GM04504 (cell line): ENCODE measurements around the gene SCNM1.
"Not testable (repeated sequence)": the region's sequence is repeated elsewhere in the genome, so short reads cannot be mapped to it uniquely, and the experiment has no call there.

ENCODE experiments used
- DNase-seq: peaks from one replicate; pipeline ENCODE4 v3.0.0-alpha.2; 2012; ENCODE audit warnings: low read depth

Gene SCNM1

DNA sequence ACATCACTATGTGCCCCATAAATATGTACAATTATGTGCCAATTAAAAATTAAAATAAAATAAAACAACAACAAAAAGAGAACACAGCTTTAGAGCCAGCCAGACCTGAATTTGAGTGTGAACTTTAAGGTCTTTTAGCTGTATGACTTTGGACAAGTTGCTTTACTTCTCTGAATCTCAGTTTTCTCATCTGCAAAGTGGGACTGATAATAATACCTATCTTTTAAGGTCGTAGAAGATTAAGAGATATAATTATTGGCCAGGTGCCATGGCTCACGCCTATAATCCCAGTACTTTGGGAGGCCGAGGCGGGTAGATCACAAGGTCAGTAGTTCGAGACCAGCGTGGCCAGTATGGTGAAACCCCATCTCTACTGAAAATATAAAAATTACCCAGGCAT lies 27.4 kb downstream of the SCNM1 start:
- DNase-seq = no peak

DNA sequence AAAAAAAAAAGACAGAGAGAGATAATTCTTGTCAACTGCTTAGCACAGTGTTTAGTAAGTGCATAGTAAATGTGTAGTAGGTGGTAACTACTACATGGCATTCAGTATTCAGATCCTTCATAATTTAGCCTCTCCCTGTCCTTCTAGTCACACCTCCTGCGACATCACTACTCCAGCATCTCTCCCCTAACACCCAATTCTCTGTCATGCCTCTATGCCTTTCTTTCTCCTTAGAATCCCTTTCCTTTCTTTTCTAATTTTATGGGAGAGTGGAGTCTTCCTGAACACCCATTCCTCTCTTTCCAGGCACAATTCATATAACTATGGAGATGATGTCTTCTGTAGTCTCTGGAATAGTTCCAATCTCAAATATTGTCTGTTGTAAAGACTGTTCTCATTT lies 27.9 kb downstream of the SCNM1 start:
- no peak for DNase-seq

DNA sequence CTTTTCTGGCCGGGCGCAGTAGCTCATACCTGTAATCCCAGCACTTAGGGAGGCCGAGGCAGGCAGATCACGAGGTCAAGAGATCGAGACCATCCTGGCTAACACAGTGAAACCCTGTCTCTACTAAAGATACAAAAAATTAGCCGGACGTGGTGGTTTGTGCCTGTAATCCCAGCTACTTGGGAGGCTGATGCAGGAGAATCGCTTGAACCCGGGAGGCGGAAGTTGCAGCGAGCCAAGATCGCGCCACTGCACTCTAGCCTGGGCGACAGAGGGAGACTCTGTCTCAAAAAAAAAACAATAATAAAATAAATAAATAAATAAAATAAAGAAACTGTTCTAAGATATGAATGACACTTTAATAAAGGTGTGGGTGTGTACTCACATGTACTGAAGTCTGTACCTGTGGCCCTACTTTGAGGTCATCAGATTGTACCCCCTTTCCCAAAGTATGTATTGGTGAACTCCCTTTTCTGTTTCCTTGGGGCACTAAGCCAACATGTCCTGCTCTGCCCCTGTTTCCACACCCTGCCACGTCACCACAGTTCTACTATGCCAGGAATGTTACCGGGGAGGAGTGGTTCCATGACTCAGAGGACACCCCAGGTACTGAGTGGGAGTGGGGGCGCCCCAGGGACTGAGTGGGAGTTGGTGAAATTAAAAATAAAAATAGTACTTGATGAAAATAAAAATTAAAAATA lies 29.1 kb downstream of the SCNM1 start:
- peak; percentile 78 for DNase-seq

DNA sequence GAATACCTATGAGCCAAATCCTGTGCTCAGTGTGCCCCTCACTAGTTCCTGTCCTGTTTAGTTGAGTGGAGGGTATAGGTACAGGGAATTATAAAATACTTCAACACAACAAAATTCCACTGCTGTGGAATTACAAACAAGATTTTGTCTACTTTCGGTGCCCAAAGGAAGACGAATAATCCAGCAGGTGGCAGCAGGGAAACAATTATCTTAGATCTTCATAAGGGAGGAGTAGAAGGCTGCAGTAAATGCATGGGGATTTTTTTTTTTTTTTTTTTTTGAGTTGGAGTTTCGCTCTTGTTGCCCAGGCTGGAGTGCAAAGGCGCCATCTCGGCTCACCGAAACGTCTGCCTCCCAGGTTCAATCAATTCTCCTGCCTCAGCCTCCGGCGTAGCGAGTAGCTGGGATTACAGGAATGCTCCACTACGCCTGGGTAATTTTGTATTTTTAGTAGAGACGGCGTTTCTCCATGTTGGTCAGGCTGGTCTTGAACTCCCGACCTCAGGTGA lies 30.4 kb downstream of the SCNM1 start:
- peak; percentile 79 for DNase-seq

DNA sequence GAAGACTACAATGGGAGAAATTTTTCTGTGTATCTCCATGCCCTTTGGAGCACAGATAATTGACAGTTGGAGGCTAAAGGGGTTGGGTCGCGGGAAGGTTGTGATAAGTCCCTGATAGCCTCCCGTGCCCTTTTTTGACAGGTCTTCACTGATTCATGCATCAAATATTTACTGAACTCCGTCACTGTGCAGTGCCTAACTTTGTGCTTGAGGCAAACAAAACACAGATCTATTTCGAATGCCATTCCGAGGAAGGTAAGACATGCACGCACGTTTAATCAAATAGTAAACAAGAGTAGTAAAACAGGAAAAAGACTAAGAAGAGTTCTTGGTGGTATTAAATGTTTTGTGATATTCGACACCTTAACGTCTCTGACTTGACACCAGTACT lies 31.9 kb downstream of the SCNM1 start:
- no peak for DNase-seq

DNA sequence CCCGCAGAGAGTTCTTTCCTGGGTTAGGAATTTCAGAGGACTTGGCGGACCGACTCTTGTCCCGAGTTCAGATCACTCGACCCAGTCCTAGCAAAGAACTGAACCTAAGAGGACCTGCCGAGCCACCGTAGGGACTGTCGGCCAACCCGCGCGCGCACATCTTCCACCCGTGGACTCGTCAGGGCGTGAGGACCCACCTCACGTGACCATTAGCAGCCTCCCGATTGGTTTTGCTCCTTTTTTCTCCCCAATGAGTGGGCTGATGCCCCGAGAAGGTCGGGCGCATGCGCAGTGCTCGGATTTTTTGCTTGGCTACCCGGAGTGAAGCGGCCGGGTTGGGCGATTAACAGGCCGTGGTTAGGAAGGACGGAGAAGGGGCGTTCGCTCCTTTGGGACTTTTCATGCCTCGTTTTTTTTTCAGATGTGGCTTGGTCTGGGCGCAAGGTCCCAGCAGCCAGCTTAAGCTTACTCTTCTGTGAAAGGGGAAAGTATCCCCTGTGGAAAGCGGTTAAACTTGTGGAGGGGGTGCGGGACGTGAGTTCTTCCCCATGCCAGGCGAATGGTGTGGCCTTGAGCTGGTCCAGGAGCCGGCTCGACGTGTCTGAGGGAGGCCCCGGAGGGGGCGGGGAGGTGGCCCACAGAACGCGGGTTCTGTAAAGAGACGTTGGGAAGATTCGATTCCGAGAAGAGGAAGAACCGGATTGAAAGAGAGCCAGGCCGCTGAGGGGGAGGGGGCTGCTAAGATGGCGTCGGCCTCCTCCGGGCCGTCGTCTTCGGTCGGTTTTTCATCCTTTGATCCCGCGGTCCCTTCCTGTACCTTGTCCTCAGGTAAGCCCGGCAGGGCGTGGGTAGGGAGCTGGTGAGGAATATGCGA lies 32.5 kb downstream of the SCNM1 start, which contains the start of gene PIP5K1A:
TSS of gene PIP5K1A (plus strand) at position 299 of the 874 bp plus-strand sequence. CDS start at position 744, 445 bp downstream.
- peak; percentile 98 for DNase-seq

DNA sequence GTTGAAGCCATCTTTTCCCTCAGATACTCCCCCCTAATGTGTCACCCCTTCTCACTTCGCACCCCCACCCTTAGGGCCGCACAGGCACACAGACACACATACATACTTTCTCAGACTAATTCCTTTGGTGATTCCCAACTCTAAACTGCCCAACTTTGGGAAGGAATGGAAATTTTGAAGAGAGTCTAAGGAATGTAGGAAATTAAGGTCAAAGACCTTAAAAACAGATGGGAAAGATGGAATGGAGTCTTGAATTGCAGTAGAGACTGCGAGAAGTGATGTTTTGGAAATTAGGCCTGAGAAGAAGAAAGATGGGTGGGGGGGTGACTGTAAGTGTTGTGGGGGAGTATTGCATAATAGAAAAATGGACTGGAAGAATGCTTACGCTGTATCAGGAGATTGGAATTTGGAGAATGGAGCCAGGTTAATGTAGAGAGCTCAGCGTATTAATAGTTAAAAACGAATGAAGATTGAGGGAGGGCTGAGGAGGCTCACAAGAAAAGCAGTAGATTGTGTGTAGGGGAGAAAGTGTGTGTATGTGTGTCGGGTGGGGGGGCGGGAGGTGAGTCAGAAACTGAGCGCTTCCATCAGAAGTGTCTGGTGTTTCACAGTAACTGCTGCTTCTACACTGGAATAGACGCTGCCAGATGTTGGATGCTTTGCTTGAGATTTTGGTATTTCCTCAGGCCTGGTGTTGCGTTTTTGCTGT lies 34.1 kb downstream of the SCNM1 start:
- DNase-seq = peak; percentile 68

DNA sequence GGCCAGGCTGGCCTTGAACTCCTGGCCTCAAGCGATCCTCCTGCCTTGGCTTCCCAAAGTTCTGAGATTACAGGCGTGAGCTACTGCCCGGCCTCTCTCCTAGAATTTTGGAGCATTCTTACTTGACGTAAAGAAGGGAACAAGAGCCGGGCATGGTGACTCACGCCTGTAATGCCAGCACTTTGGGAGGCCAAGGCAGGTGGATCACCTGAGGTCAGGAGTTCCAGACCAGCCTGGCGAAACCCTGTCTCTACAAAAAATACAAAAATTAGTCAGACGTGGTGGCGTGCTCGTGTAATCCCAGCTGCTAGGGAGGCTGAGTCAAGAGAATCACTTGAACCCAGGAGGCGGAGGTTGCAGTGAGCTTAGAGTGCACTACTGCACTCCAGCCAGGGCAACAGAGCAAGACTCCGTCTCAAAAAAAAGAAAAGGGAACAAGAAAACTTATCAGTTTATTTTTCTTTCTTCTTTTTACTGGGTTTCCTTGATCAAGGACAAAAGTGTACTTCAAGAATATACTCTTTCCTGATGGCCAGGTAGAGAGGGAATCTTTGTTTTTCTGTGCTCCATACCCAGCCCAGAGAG lies 39.5 kb downstream of the SCNM1 start:
- not testable (repeated sequence) for DNase-seq

DNA sequence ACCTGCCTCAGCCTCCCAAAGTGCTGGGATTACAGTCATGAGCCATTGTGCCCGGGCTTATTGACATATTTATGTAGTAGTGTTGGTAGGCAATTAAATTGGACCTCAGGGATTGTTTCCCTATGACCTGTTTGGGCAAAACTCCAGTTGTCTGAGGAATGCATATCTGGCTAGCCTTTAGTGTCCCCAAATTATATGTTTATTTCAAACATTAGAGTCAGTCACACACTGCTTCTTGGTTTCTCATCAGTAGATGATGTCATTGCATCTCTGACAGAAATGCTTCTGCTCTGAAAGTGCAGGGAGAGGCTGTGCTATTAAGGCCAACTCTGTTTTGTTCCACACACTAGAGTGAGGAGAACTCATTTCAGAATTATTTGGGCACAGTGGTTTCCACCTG lies 44.9 kb downstream of the SCNM1 start:
- DNase-seq = peak; percentile 53

DNA sequence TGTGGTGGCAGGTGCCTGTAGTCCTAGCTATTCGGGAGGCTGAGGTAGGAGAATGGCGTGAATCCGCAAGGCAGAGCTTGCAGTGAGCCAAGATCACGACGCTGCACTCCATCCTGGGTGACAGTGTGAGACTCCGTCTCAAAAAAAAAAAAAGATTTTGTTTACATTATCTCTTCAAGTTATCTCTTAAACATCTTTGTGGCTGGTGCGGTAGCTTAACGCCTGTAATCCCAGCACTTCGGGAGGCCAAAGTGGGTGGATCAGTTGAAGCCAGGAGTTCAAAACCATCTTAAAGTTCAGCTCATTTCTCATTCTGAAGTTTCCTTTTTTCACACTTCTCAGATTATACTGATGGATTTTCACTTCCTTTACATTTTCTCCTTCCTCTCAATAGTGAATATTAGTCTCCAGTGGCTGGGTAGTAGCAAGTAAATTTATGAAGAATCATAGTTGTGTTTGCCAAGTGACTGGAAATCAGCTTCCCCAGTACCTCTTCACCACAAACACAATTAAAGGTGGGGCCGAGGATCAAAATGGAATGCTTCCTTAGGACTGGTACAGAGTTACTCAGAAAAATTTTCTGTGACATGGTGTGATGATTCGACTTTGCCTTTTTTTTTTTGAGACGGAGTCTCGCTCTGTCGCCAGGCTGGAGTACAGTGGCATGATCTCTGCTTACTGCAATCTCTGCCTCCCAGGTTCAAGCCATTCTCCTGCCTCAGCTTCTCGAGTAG lies 46.2 kb downstream of the SCNM1 start:
- no peak for DNase-seq

DNA sequence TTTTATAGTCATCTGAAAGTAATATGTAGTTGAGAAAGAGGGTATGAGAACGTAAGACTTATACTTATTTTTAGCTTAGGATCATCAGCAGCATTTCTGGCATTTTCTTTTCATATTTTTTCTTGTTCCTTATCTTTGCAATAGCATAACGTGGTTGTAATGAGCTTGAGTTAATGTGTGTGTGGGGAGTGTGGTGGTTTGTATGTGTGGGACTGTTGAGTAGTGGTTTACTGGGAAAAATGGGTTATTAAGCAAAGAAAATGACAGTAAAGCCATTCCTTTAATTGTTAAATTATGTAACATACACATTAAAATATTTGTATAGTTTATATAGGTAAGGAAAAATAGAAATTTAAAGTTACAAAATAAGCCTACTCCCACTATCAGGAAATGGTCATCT lies 47.6 kb downstream of the SCNM1 start:
- no peak for DNase-seq
